Measurements from ENCODE around the gene COA1. TPM values are rescaled to one million over a fixed set of nuclear protein-coding genes. Genes with fewer than 3 reads are reported as not detected.

Gene COA1
- polyA plus RNA-seq, 4 donors, result 30.5 to 45.7 (median 32.9) TPM

- no peaks in the 10 kb centered on the region for H3K9me3 ChIP-seq (ENCODE audit: control insufficient read depth in 2 of 2, insufficient read depth in 1 of 2, low read depth in 1 of 2, low read length in 1 of 2)
Measured at GRCh38 chr7:43754596-43754995, 25.3 kb upstream of the COA1 start.

DNA sequence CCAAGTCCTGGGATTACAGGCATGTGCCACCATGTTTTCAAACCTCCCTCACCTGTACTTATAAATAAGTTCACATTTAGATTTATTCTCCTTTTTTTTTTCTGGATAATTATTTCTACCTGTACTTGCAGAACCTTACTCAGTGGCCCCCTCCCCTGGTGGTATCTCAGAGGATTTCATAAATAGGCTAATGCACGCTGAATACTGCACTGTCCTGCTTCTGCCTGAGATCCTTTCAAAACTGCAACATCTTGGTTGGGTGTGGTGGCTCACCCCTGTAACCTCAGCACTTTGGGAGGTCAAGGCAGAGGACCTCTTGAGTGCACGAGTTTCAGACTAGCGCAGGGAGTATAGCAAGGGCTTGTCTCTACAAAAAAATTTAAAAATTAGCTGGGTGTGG, 24.5 kb upstream of the COA1 start:
- peaks cover 0 to 4% (median 0%) of the 10 kb centered on the region in 3 donors for H3K4me1 ChIP-seq (ENCODE audit: control insufficient read depth in 3 of 3, insufficient read depth in 2 of 3, low read depth in 1 of 3, low read length in 2 of 3)
- no peaks in the 10 kb centered on the region for H3K9me3 ChIP-seq (ENCODE audit: control insufficient read depth in 2 of 2, insufficient read depth in 1 of 2, low read depth in 1 of 2, low read length in 1 of 2)
- no peak overlapping the region for H3K4me3 ChIP-seq (ENCODE audit: low read depth in 1 of 3, low read length in 3 of 3)
- H3K36me3 ChIP-seq (ENCODE audit: control insufficient read depth in 3 of 3, insufficient read depth in 2 of 3, low read depth in 1 of 3, low read length in 3 of 3), result no peaks in the 10 kb centered on the region
- peaks cover 0 to 27% (median 2%) of the 10 kb centered on the region in 3 donors for H3K27me3 ChIP-seq (ENCODE audit: control insufficient read depth in 3 of 3, insufficient read depth in 3 of 3, low read length in 3 of 3)
- FAIRE-seq (no peak), DNase-seq (no peak)
- 75 to 87% (median 87%) methylated on average over 3 of the region's 3 CpGs for WGBS, 3 donors
- H3K27ac ChIP-seq (ENCODE audit: low read depth in 1 of 3, low read length in 2 of 3), result no peak overlapping the region

More at GRCh38 chr7:43754596-43754995, 25.3 kb upstream of the COA1 start:
- Histone ChIP-seq H3K27ac (ENCODE audit: low read depth in 1 of 3, low read length in 2 of 3) (no peak overlapping the region), H3K27me3 (ENCODE audit: control insufficient read depth in 3 of 3, insufficient read depth in 3 of 3, low read length in 3 of 3) (peaks cover 0 to 33% (median 2%) of the 10 kb centered on the region in 3 donors), H3K4me3 (ENCODE audit: low read depth in 1 of 3, low read length in 3 of 3) (no peak overlapping the region), H3K36me3 (ENCODE audit: control insufficient read depth in 3 of 3, insufficient read depth in 2 of 3, low read depth in 1 of 3, low read length in 3 of 3) (no peaks in the 10 kb centered on the region), H3K4me1 (ENCODE audit: control insufficient read depth in 3 of 3, insufficient read depth in 2 of 3, low read depth in 1 of 3, low read length in 2 of 3) (peaks cover 0 to 4% (median 0%) of the 10 kb centered on the region in 3 donors)
- FAIRE-seq, result no peak
- DNase-seq, result no peak
- 86 to 87% (median 86%) methylated on average over 4 of the region's 4 CpGs for WGBS, 3 donors

DNA sequence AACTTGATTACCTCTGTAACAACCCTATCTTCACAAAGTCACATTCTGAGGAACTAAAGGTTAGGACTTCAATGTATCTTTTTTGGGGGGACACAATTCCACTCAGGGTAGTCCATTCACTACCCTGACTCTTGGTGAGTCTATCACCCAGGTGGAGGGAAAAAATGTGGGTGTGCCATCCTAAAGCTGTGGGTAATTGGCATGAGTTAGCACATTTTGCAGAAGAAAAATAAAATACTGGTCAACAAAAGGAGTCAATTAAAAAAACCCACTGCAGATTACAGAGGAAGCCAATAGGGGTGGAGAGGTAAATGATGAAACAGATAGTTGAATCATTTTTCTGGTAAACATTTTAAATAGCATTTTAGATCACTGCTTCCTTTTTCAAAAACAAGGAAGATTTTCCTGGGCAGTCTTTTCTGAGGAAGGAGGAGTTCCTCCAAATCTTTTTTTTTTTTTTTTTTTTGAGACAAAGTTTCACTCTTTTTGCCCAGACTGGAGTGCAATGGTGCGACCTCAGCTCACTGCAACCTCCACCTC, 24.0 kb upstream of the COA1 start:
- H3K27me3 ChIP-seq (ENCODE audit: control insufficient read depth in 3 of 3, insufficient read depth in 3 of 3, low read length in 3 of 3), result peaks cover 0 to 27% (median 2%) of the 10 kb centered on the region in 3 donors
- H3K36me3 ChIP-seq (ENCODE audit: control insufficient read depth in 3 of 3, insufficient read depth in 2 of 3, low read depth in 1 of 3, low read length in 3 of 3), result no peaks in the 10 kb centered on the region
- H3K4me3 ChIP-seq (ENCODE audit: low read depth in 1 of 3, low read length in 3 of 3), result no peak overlapping the region
- H3K9me3 ChIP-seq (ENCODE audit: control insufficient read depth in 2 of 2, insufficient read depth in 1 of 2, low read depth in 1 of 2, low read length in 1 of 2), result no peaks in the 10 kb centered on the region
- no peak for FAIRE-seq
- no peak overlapping the region for H3K27ac ChIP-seq (ENCODE audit: low read depth in 1 of 3, low read length in 2 of 3)
- H3K4me1 ChIP-seq (ENCODE audit: control insufficient read depth in 3 of 3, insufficient read depth in 2 of 3, low read depth in 1 of 3, low read length in 2 of 3), result peaks cover 0 to 4% (median 0%) of the 10 kb centered on the region in 3 donors
- no peak for DNase-seq
- 71 to 92% (median 83%) methylated on average over 1 of the region's 1 CpG for WGBS, 3 donors

DNA sequence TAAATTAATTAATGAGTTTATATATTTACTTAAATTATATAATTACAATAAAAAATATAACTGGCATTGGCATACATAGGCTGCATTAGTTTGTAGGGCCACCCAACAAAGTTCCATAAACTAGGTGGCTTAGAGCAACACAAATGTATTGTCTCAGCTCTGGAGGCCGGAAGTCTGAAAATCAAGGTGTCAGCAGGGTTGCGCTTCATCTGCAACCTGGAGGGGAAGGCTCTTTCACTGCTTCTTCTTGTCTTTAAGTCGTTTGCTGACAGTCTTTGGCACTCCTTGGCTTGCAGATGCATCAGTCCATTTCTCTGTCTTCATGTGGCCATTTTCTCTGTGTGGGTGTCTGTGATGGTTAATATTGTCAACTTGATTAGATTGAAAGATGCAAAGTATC, 23.1 kb upstream of the COA1 start:
- H3K4me3 ChIP-seq (ENCODE audit: low read depth in 1 of 3, low read length in 3 of 3), result no peak overlapping the region
- WGBS, 3 donors, result 75 to 84% (median 79%) methylated on average over 3 of the region's 3 CpGs
- no peaks in the 10 kb centered on the region for H3K9me3 ChIP-seq (ENCODE audit: control insufficient read depth in 2 of 2, insufficient read depth in 1 of 2, low read depth in 1 of 2, low read length in 1 of 2)
- H3K27ac ChIP-seq (ENCODE audit: low read depth in 1 of 3, low read length in 2 of 3), result no peak overlapping the region
- DNase-seq, result no peak
- H3K4me1 ChIP-seq (ENCODE audit: control insufficient read depth in 3 of 3, insufficient read depth in 2 of 3, low read depth in 1 of 3, low read length in 2 of 3), result no peaks in the 10 kb centered on the region
- no peaks in the 10 kb centered on the region for H3K36me3 ChIP-seq (ENCODE audit: control insufficient read depth in 3 of 3, insufficient read depth in 2 of 3, low read depth in 1 of 3, low read length in 3 of 3)
- no peak for FAIRE-seq
- H3K27me3 ChIP-seq (ENCODE audit: control insufficient read depth in 3 of 3, insufficient read depth in 3 of 3, low read length in 3 of 3), result peaks cover 0 to 18% (median 2%) of the 10 kb centered on the region in 3 donors

GRCh38 chr7:43750016-43750887, 20.9 kb upstream of the COA1 start:
- no peak overlapping the region for H3K4me3 ChIP-seq (ENCODE audit: low read depth in 1 of 3, low read length in 3 of 3)
- H3K4me1 ChIP-seq (ENCODE audit: control insufficient read depth in 3 of 3, insufficient read depth in 2 of 3, low read depth in 1 of 3, low read length in 2 of 3), result no peaks in the 10 kb centered on the region
- no peaks in the 10 kb centered on the region for H3K36me3 ChIP-seq (ENCODE audit: control insufficient read depth in 3 of 3, insufficient read depth in 2 of 3, low read depth in 1 of 3, low read length in 3 of 3)
- peaks cover 0 to 12% (median 2%) of the 10 kb centered on the region in 3 donors for H3K27me3 ChIP-seq (ENCODE audit: control insufficient read depth in 3 of 3, insufficient read depth in 3 of 3, low read length in 3 of 3)
- H3K27ac ChIP-seq (ENCODE audit: low read depth in 1 of 3, low read length in 2 of 3), result no peak overlapping the region
- DNase-seq, result no peak
- no peaks in the 10 kb centered on the region for H3K9me3 ChIP-seq (ENCODE audit: control insufficient read depth in 2 of 2, insufficient read depth in 1 of 2, low read depth in 1 of 2, low read length in 1 of 2)
- 67 to 73% (median 71%) methylated on average over 13 to 14 of the region's 14 CpGs for WGBS, 3 donors
- FAIRE-seq, result no peak

DNA sequence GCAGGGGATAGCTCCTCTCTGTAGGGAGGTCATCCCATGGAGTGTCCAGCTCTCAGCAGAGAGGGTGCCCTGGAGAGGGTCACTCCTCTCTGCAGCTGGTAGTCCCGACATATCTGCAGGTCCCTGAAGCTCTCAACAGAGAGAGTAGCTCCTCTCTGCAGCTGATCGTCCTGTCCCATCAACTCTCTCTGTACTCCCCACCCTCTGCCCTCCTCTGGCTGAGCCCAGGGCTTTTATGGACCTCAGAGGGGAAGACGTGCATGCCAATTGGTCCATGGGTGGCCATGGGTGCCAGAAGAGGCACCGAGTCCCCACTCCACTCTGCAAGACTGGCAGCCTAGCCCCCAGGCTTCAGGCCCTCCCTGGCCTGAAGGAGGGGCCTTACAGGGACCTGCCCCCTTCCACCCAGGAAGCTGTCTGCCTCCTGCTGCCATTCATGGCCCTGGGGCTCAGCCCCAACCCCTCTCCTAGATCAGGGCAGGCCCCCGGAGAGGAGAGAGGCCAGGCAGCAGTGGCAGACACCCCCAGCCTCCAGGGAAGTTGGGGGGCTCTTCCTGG, 20.1 kb upstream of the COA1 start:
- FAIRE-seq (no peak), DNase-seq (no peak)
- no peaks in the 10 kb centered on the region for H3K36me3 ChIP-seq (ENCODE audit: control insufficient read depth in 3 of 3, insufficient read depth in 2 of 3, low read depth in 1 of 3, low read length in 3 of 3)
- H3K4me3 ChIP-seq (ENCODE audit: low read depth in 1 of 3, low read length in 3 of 3), result no peak overlapping the region
- WGBS, 3 donors, result 68 to 70% (median 68%) methylated on average over 5 of the region's 5 CpGs
- H3K27me3 ChIP-seq (ENCODE audit: control insufficient read depth in 3 of 3, insufficient read depth in 3 of 3, low read length in 3 of 3), result peaks cover 0 to 9% (median 2%) of the 10 kb centered on the region in 3 donors
- H3K4me1 ChIP-seq (ENCODE audit: control insufficient read depth in 3 of 3, insufficient read depth in 2 of 3, low read depth in 1 of 3, low read length in 2 of 3), result no peaks in the 10 kb centered on the region
- H3K27ac ChIP-seq (ENCODE audit: low read depth in 1 of 3, low read length in 2 of 3), result no peak overlapping the region
- H3K9me3 ChIP-seq (ENCODE audit: control insufficient read depth in 2 of 2, insufficient read depth in 1 of 2, low read depth in 1 of 2, low read length in 1 of 2), result no peaks in the 10 kb centered on the region

GRCh38 chr7:43747328-43748105, 18.2 kb upstream of the COA1 start:
- Histone ChIP-seq H3K4me3 (ENCODE audit: low read depth in 1 of 3, low read length in 3 of 3) (no peak overlapping the region), H3K4me1 (ENCODE audit: control insufficient read depth in 3 of 3, insufficient read depth in 2 of 3, low read depth in 1 of 3, low read length in 2 of 3) (no peaks in the 10 kb centered on the region), H3K36me3 (ENCODE audit: control insufficient read depth in 3 of 3, insufficient read depth in 2 of 3, low read depth in 1 of 3, low read length in 3 of 3) (no peaks in the 10 kb centered on the region), H3K27me3 (ENCODE audit: control insufficient read depth in 3 of 3, insufficient read depth in 3 of 3, low read length in 3 of 3) (peaks cover 0 to 9% (median 2%) of the 10 kb centered on the region in 3 donors), H3K9me3 (ENCODE audit: control insufficient read depth in 2 of 2, insufficient read depth in 1 of 2, low read depth in 1 of 2, low read length in 1 of 2) (no peaks in the 10 kb centered on the region), H3K27ac (ENCODE audit: low read depth in 1 of 3, low read length in 2 of 3) (no peak overlapping the region)
- 79 to 90% (median 82%) methylated on average over 9 of the region's 9 CpGs for WGBS, 3 donors
- DNase-seq (no peak), FAIRE-seq (no peak)

- FAIRE-seq, result no peak
- peaks cover 0 to 2% (median 0%) of the 10 kb centered on the region in 3 donors for H3K27me3 ChIP-seq (ENCODE audit: control insufficient read depth in 3 of 3, insufficient read depth in 3 of 3, low read length in 3 of 3)
- no peaks in the 10 kb centered on the region for H3K9me3 ChIP-seq (ENCODE audit: control insufficient read depth in 2 of 2, insufficient read depth in 1 of 2, low read depth in 1 of 2, low read length in 1 of 2)
- H3K27ac ChIP-seq (ENCODE audit: low read depth in 1 of 3, low read length in 2 of 3), result no peak overlapping the region
- DNase-seq, result no peak
- no peaks in the 10 kb centered on the region for H3K36me3 ChIP-seq (ENCODE audit: control insufficient read depth in 3 of 3, insufficient read depth in 2 of 3, low read depth in 1 of 3, low read length in 3 of 3)
- no peaks in the 10 kb centered on the region for H3K4me1 ChIP-seq (ENCODE audit: control insufficient read depth in 3 of 3, insufficient read depth in 2 of 3, low read depth in 1 of 3, low read length in 2 of 3)
- no peak overlapping the region for H3K4me3 ChIP-seq (ENCODE audit: low read depth in 1 of 3, low read length in 3 of 3)
Measured at GRCh38 chr7:43742692-43743091, 13.4 kb upstream of the COA1 start.
